ENCODE measurements around the gene SDR42E2. TPM values are rescaled to one million over a fixed set of nuclear protein-coding genes. Genes with fewer than 3 reads are reported as not detected.

SDR42E2 gene
- total RNA-seq: 1 to 10 TPM in 2 of 5 donors, under 1 TPM in 3; 0.28 to 2.9 (median 0.39) TPM
- 2.6 TPM for total RNA-seq (2013)
- total RNA-seq: 0.08 to 12.4 (median 1.2) reads per million in 29 experiments

- Histone ChIP-seq H3K27me3 (replicated peaks in 1 of 2; ENCODE audit: control insufficient read depth in 2 of 2, extremely low read depth in 1 of 2, insufficient read depth in 2 of 2, low read length in 1 of 2) (peaks cover 0 to 18% of the 10 kb centered on the region in 2 experiments), H3K4me1 (ENCODE audit: control insufficient read depth in 1 of 2, extremely low read depth in 1 of 2, insufficient read depth in 2 of 2, low read length in 2 of 2) (peaks cover 0 to 8% of the 10 kb centered on the region in 2 experiments), H3K4me3 (ENCODE audit: control insufficient read depth in 1 of 2, extremely low read depth in 1 of 2, low read length in 1 of 2) (peak within 1 kb of the TSS; percentile 28 to 49), H3K27ac (ENCODE audit: low read length) (no peak within 1 kb of the TSS), H3K36me3 (ENCODE audit: control insufficient read depth in 2 of 2, extremely low read depth in 1 of 2, insufficient read depth in 1 of 2, low read length in 1 of 2) (no peaks in the 10 kb centered on the region), H3K9me3 (no peaks in the 10 kb centered on the region)
- peaks cover 6 to 19% of the 10 kb centered on the region in 2 donors for H3K27me3 Mint-ChIP-seq
- ChIA-PET CTCF (no interaction called here), POLR2A (no interaction called here)
- WGBS (ENCODE audit: insufficient coverage): 8% methylated on average over 29 of the region's 40 CpGs
- H3K4me3 Mint-ChIP-seq: peak within 1 kb of the TSS; percentile 22 to 47 (median 39)
- no peaks in the 10 kb centered on the region for H3K9me3 Mint-ChIP-seq
- H3K4me1 Mint-ChIP-seq: peaks cover 2 to 10% (median 8%) of the 10 kb centered on the region in 3 donors
- no peaks in the 10 kb centered on the region for H3K36me3 Mint-ChIP-seq
- ATAC-seq (replicated peaks in 1 of 4) (peak; percentile 85 to 96 (median 86)), DNase-seq (peak in 34 of 35 experiments; percentile 0 to 68 (median 38))
- no peak within 1 kb of the TSS for H3K27ac Mint-ChIP-seq
These were observed at the start of gene SDR42E2 for GRCh38 chr16:22161999-22162655. TSS of gene SDR42E2 (plus strand) at chr16:22162506. CDS start at chr16:22165583, 3,077 bp downstream.

- POLR2A ChIA-PET: no interaction called here
- 100% methylated on average over 1 of the region's 2 CpGs for WGBS (ENCODE audit: insufficient coverage)
- Mint-ChIP-seq H3K4me1 (no peaks in the 10 kb centered on the region), H3K27ac (no peak overlapping the region), H3K4me3 (no peak overlapping the region), H3K9me3 (no peaks in the 10 kb centered on the region), H3K36me3 (no peaks in the 10 kb centered on the region), H3K27me3 (no peaks in the 10 kb centered on the region)
- Histone ChIP-seq H3K27ac (ENCODE audit: low read length) (no peak overlapping the region), H3K9me3 (no peaks in the 10 kb centered on the region), H3K4me3 (ENCODE audit: control insufficient read depth in 1 of 2, extremely low read depth in 1 of 2, low read length in 1 of 2) (no peak overlapping the region), H3K36me3 (ENCODE audit: control insufficient read depth in 2 of 2, extremely low read depth in 1 of 2, insufficient read depth in 1 of 2, low read length in 1 of 2) (no peaks in the 10 kb centered on the region), H3K4me1 (ENCODE audit: control insufficient read depth in 1 of 2, extremely low read depth in 1 of 2, insufficient read depth in 2 of 2, low read length in 2 of 2) (no peaks in the 10 kb centered on the region), H3K27me3 (replicated peaks in 1 of 2; ENCODE audit: control insufficient read depth in 2 of 2, extremely low read depth in 1 of 2, insufficient read depth in 2 of 2, low read length in 1 of 2) (no peaks in the 10 kb centered on the region)
- no peak for ATAC-seq (replicated peaks in 1 of 4)
- DNase-seq: no peak
- CTCF ChIA-PET: no interaction called here
These were observed 46.1 kb upstream of the SDR42E2 start for GRCh38 chr16:22116095-22116700.

- Histone ChIP-seq H3K9me3 (no peaks in the 10 kb centered on the region), H3K4me3 (ENCODE audit: control insufficient read depth in 1 of 2, extremely low read depth in 1 of 2, low read length in 1 of 2) (no peak overlapping the region), H3K27me3 (replicated peaks in 1 of 2; ENCODE audit: control insufficient read depth in 2 of 2, extremely low read depth in 1 of 2, insufficient read depth in 2 of 2, low read length in 1 of 2) (no peaks in the 10 kb centered on the region), H3K36me3 (ENCODE audit: control insufficient read depth in 2 of 2, extremely low read depth in 1 of 2, insufficient read depth in 1 of 2, low read length in 1 of 2) (no peaks in the 10 kb centered on the region), H3K27ac (ENCODE audit: low read length) (no peak overlapping the region), H3K4me1 (ENCODE audit: control insufficient read depth in 1 of 2, extremely low read depth in 1 of 2, insufficient read depth in 2 of 2, low read length in 2 of 2) (no peaks in the 10 kb centered on the region)
- no peak for DNase-seq
- ChIA-PET CTCF (no interaction called here), POLR2A (no interaction called here)
- Mint-ChIP-seq H3K36me3 (no peaks in the 10 kb centered on the region), H3K4me3 (no peak overlapping the region), H3K9me3 (no peaks in the 10 kb centered on the region), H3K27me3 (peaks cover 0 to 4% of the 10 kb centered on the region in 2 donors), H3K4me1 (no peaks in the 10 kb centered on the region), H3K27ac (no peak overlapping the region)
- no CpG with 5 or more reads among the region's 2 CpGs for WGBS (ENCODE audit: insufficient coverage)
- ATAC-seq (replicated peaks in 1 of 4): no peak
These were observed 44.7 kb upstream of the SDR42E2 start for GRCh38 chr16:22117609-22118008.

- Histone ChIP-seq H3K27ac (ENCODE audit: low read length) (no peak overlapping the region), H3K4me3 (ENCODE audit: control insufficient read depth in 1 of 2, extremely low read depth in 1 of 2, low read length in 1 of 2) (no peak overlapping the region), H3K36me3 (ENCODE audit: control insufficient read depth in 2 of 2, extremely low read depth in 1 of 2, insufficient read depth in 1 of 2, low read length in 1 of 2) (no peaks in the 10 kb centered on the region), H3K9me3 (no peaks in the 10 kb centered on the region), H3K4me1 (ENCODE audit: control insufficient read depth in 1 of 2, extremely low read depth in 1 of 2, insufficient read depth in 2 of 2, low read length in 2 of 2) (no peaks in the 10 kb centered on the region), H3K27me3 (replicated peaks in 1 of 2; ENCODE audit: control insufficient read depth in 2 of 2, extremely low read depth in 1 of 2, insufficient read depth in 2 of 2, low read length in 1 of 2) (no peaks in the 10 kb centered on the region)
- Mint-ChIP-seq H3K27me3 (peaks cover 0 to 4% of the 10 kb centered on the region in 2 donors), H3K27ac (no peak overlapping the region), H3K36me3 (no peaks in the 10 kb centered on the region), H3K4me3 (no peak overlapping the region), H3K4me1 (no peaks in the 10 kb centered on the region), H3K9me3 (no peaks in the 10 kb centered on the region)
- ChIA-PET CTCF (interaction anchor here (0.6 to 1.3 kb wide), 4 partner anchors 21 to 177 kb away, joined by 3 read pairs; partner anchors contain the start of gene POLR3E (in 1 of the 2)), POLR2A (no interaction called here)
- 100% methylated on average over 1 of the region's 3 CpGs for WGBS (ENCODE audit: insufficient coverage)
- DNase-seq (no peak), ATAC-seq (replicated peaks in 1 of 4) (no peak)
These were observed 41.9 kb upstream of the SDR42E2 start for GRCh38 chr16:22120440-22120839.

- H3K4me3 ChIP-seq (ENCODE audit: control insufficient read depth in 1 of 2, extremely low read depth in 1 of 2, low read length in 1 of 2): no peak overlapping the region
- H3K27me3 ChIP-seq (replicated peaks in 1 of 2; ENCODE audit: control insufficient read depth in 2 of 2, extremely low read depth in 1 of 2, insufficient read depth in 2 of 2, low read length in 1 of 2): no peaks in the 10 kb centered on the region
- H3K27ac ChIP-seq (ENCODE audit: low read length): no peak overlapping the region
- ATAC-seq (replicated peaks in 1 of 4) (no peak), DNase-seq (no peak)
- no peaks in the 10 kb centered on the region for H3K36me3 ChIP-seq (ENCODE audit: control insufficient read depth in 2 of 2, extremely low read depth in 1 of 2, insufficient read depth in 1 of 2, low read length in 1 of 2)
- Mint-ChIP-seq H3K9me3 (no peaks in the 10 kb centered on the region), H3K4me1 (no peaks in the 10 kb centered on the region), H3K36me3 (no peaks in the 10 kb centered on the region), H3K27ac (no peak overlapping the region), H3K27me3 (peaks cover 0 to 4% of the 10 kb centered on the region in 2 donors), H3K4me3 (no peak overlapping the region)
- ChIA-PET CTCF (no interaction called here), POLR2A (no interaction called here)
- no peaks in the 10 kb centered on the region for H3K9me3 ChIP-seq
- H3K4me1 ChIP-seq (ENCODE audit: control insufficient read depth in 1 of 2, extremely low read depth in 1 of 2, insufficient read depth in 2 of 2, low read length in 2 of 2): no peaks in the 10 kb centered on the region
These were observed 40.1 kb upstream of the SDR42E2 start for GRCh38 chr16:22122239-22122638.

GRCh38 chr16:22123146-22123545 is 39.2 kb upstream of the SDR42E2 start:
- peaks cover 4 to 5% of the 10 kb centered on the region in 2 donors for H3K27me3 Mint-ChIP-seq
- 50% methylated on average over 1 of the region's 3 CpGs for WGBS (ENCODE audit: insufficient coverage)
- no peak for DNase-seq
- ChIA-PET POLR2A (no interaction called here), CTCF (no interaction called here)
- no peak overlapping the region for H3K4me3 Mint-ChIP-seq
- Histone ChIP-seq H3K27me3 (replicated peaks in 1 of 2; ENCODE audit: control insufficient read depth in 2 of 2, extremely low read depth in 1 of 2, insufficient read depth in 2 of 2, low read length in 1 of 2) (no peaks in the 10 kb centered on the region), H3K36me3 (ENCODE audit: control insufficient read depth in 2 of 2, extremely low read depth in 1 of 2, insufficient read depth in 1 of 2, low read length in 1 of 2) (no peaks in the 10 kb centered on the region), H3K27ac (ENCODE audit: low read length) (no peak overlapping the region), H3K4me1 (ENCODE audit: control insufficient read depth in 1 of 2, extremely low read depth in 1 of 2, insufficient read depth in 2 of 2, low read length in 2 of 2) (no peaks in the 10 kb centered on the region), H3K4me3 (ENCODE audit: control insufficient read depth in 1 of 2, extremely low read depth in 1 of 2, low read length in 1 of 2) (no peak overlapping the region), H3K9me3 (no peaks in the 10 kb centered on the region)
- H3K4me1 Mint-ChIP-seq: no peaks in the 10 kb centered on the region
- H3K27ac Mint-ChIP-seq: no peak overlapping the region
- no peaks in the 10 kb centered on the region for H3K36me3 Mint-ChIP-seq
- ATAC-seq (replicated peaks in 1 of 4): no peak
- H3K9me3 Mint-ChIP-seq: peaks cover 0 to 3% (median 0%) of the 10 kb centered on the region in 3 donors
